ENCODE results near the gene GBP6. TPM values are rescaled to one million over a fixed set of nuclear protein-coding genes. Genes with fewer than 3 reads are reported as not detected.
"Not testable (repeated sequence)": the region's sequence is repeated elsewhere in the genome, so short reads cannot be mapped to it uniquely, and the experiment has no call there.

The GBP6 gene
- polyA plus RNA-seq, 2 of the 4 experiments (the other 2 are of a cell fraction), result not detected

DNA sequence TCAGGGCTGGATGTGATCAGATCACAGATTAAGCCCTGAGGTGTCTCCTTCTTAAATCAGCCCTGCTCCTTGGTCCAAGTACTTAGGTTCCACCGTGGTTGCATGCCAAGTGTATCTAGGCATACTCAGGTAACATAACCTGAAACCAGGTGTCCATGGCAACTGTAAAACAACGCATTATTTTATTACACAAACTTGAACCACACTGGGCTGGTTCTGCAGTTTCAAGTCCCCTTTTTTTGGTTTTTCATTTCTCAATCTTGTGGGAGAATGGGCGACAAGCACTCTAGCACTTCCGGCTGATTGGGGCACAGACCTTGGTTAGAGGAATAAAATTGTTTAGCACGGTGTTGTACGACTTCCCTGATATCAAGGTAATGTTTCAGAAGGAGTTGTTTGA is 65.2 kb downstream of the GBP6 start:
- no peak overlapping the region for H3K27ac ChIP-seq
- FAIRE-seq (no peak), DNase-seq (ENCODE audit: low read depth in 1 of 2, low spot score in 1 of 2) (no peak), ATAC-seq (no peak)
- 51% methylated on average over 6 of the region's 6 CpGs for WGBS (ENCODE audit: missing lambda C conversion rate)
- TF ChIP-seq KDM1A (IDR thresholded peaks at IDR 0.05; ENCODE audit: low read depth) (no peak), CHD4 (IDR thresholded peaks at IDR 0.05; ENCODE audit: borderline replicate concordance) (no peak), EHF (CRISPR knock-in tag; IDR thresholded peaks at IDR 0.05) (no peak), HEYL (CRISPR knock-in tag; IDR thresholded peaks at IDR 0.05) (no peak), TFCP2L1 (CRISPR knock-in tag; IDR thresholded peaks at IDR 0.05) (no peak), MAFK (IDR thresholded peaks at IDR 0.05; ENCODE audit: partially characterized antibody) (no peak), RNF2 (IDR thresholded peaks at IDR 0.05; ENCODE audit: borderline replicate concordance, low read depth) (no peak), JUNB (IDR thresholded peaks at IDR 0.05) (no peak), CBX2 (IDR thresholded peaks at IDR 0.05; ENCODE audit: borderline replicate concordance, low read depth) (no peak), GATA3 (IDR thresholded peaks at IDR 0.05; ENCODE audit: borderline replicate concordance) (no peak), PHF8 (IDR thresholded peaks at IDR 0.05; ENCODE audit: borderline replicate concordance, low read depth) (no peak), HMGXB4 (CRISPR knock-in tag; IDR thresholded peaks at IDR 0.05; ENCODE audit: borderline replicate concordance) (no peak), ATOH8 (CRISPR knock-in tag; IDR thresholded peaks at IDR 0.05; ENCODE audit: low read depth) (no peak), RCOR1 (IDR thresholded peaks at IDR 0.05; ENCODE audit: low read depth, low read length) (no peak), POLR2A (IDR thresholded peaks at IDR 0.05; ENCODE audit: low read length) (no peak)
- TF ChIP-seq, protein P1, sequence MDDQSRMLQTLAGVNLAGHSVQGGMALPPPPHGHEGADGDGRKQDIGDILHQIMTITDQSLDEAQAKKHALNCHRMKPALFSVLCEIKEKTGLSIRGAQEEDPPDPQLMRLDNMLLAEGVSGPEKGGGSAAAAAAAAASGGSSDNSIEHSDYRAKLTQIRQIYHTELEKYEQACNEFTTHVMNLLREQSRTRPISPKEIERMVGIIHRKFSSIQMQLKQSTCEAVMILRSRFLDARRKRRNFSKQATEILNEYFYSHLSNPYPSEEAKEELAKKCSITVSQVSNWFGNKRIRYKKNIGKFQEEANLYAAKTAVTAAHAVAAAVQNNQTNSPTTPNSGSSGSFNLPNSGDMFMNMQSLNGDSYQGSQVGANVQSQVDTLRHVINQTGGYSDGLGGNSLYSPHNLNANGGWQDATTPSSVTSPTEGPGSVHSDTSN (IDR thresholded peaks at IDR 0.05), result no peak
- no peak overlapping the region for H3K4me2 ChIP-seq
- CTCF ChIA-PET, result no interaction called here
- H3K4me1 ChIP-seq, result no peaks in the 10 kb centered on the region
- POLR2A ChIA-PET, result no interaction called here
- no peak overlapping the region for H3K4me3 ChIP-seq
- H3K9me3 ChIP-seq, result no peaks in the 10 kb centered on the region

DNA sequence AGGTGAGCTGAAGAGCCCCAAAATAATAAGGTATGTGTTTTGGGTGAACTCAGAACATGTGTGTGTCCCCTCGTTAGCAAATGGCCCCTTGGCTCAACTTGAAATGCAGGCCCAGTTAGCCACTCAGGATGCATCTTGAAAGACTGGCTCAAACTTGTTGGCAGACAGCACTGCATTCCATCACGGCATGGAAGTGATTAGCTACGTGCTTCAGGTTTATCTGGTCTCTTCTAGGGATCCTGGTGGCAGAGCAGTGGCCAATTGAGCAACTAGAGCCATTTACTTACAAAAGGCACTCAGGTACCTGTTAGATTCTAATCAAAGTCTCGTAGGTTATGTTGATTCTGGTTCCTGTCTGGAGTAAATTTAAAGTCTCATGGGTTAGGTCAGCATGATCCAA is 65.8 kb downstream of the GBP6 start:
- POLR2A ChIA-PET; H3K9me3 ChIP-seq; H3K4me3 ChIP-seq; DNase-seq (ENCODE audit: low read depth in 1 of 2, low spot score in 1 of 2); CTCF ChIA-PET; H3K4me2 ChIP-seq; FAIRE-seq; H3K4me1 ChIP-seq; ATAC-seq; H3K27ac ChIP-seq: not testable (repeated sequence)
- WGBS (ENCODE audit: missing lambda C conversion rate), result 19% methylated on average over 2 of the region's 4 CpGs

DNA sequence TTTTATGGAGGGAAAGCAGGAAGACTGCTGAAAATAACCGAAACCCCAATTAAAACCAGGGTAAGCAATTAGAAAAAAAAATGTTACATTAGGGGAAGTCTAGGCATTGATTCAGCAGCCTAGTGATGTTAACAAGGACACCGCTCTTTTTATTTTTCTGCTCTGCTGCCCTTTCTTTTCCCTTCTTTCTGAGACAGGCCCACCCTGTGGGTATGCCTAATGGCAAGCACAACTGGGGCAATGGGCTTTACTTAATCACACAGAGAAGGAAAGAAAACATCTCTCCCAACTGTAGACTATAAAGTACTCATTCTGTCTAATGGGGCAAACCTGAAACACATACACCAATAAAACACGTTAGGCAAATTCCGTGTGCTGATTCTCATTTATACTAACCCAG is 69.6 kb downstream of the GBP6 start:
- ChIA-PET POLR2A (no interaction called here), CTCF (no interaction called here)
- H3K4me1 ChIP-seq, result no peaks in the 10 kb centered on the region
- ATAC-seq (no peak), DNase-seq (ENCODE audit: low read depth in 1 of 2, low spot score in 1 of 2) (no peak), FAIRE-seq (no peak)
- H3K9me3 ChIP-seq, result no peaks in the 10 kb centered on the region
- TF ChIP-seq CBX2 (IDR thresholded peaks at IDR 0.05; ENCODE audit: borderline replicate concordance, low read depth) (no peak), KDM5A (IDR thresholded peaks at IDR 0.05) (no peak), TP53 (CRISPR knock-in tag; IDR thresholded peaks at IDR 0.05) (no peak), NPAS2 (CRISPR knock-in tag; IDR thresholded peaks at IDR 0.05; ENCODE audit: borderline replicate concordance) (no peak), E2F6 (IDR thresholded peaks at IDR 0.05; ENCODE audit: borderline replicate concordance, low read depth) (no peak)
- H3K27ac ChIP-seq, result no peak overlapping the region
- no peak overlapping the region for H3K4me3 ChIP-seq
- 43% methylated on average over 4 of the region's 4 CpGs for WGBS (ENCODE audit: missing lambda C conversion rate)
- no peak overlapping the region for H3K4me2 ChIP-seq

DNA sequence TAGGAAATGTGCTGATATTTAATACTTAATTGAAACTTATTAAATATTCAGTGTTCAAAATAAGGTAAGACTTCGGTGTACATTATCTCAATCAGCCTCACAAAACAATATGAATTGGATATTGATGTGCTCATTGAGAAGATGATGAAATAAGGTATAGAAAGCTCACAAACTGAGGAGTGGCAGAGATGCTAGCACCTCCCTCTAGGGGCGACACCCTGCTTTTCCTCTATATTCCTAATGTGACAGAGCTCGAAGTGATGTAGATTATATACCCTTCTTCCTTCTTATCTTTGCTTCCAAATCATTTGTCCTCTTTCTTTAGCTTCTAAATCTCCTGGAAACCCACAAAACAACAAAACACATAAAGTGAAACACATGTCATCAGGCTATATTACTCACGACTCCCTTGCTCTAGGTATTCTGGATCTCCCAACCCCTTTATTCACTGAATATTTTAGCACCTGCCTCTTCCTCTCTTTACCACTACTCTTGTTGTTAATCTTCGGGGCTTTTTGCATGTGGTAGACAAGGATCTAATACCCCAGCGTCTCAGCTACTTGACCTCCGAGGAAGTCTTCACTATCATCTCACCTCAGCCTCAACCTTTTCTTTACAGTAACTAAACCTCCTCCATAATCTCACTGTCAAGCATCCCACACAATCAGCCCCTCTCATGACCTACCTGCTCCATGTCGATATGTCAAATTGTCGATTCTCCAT is 70.4 kb downstream of the GBP6 start:
- ATAC-seq; H3K4me1 ChIP-seq; DNase-seq (ENCODE audit: low read depth in 1 of 2, low spot score in 1 of 2); H3K4me3 ChIP-seq; H3K9me3 ChIP-seq; POLR2A ChIA-PET; H3K27ac ChIP-seq; FAIRE-seq; H3K4me2 ChIP-seq: not testable (repeated sequence)
- CTCF ChIA-PET, result interaction anchor here (0.7 kb wide), 1 partner anchor 14 kb away, joined by 3 read pairs; no protein-coding TSS in a partner anchor
- WGBS (ENCODE audit: missing lambda C conversion rate), result 10% methylated on average over 9 of the region's 9 CpGs
